Suprapubic skin (tissue), 4 donors: ENCODE data around the gene ACER3. TPM values are rescaled to one million over a fixed set of nuclear protein-coding genes. Genes with fewer than 3 reads are reported as not detected.

ENCODE experiments used
- DNase-seq, 2 donors: peaks; one replicate each; pipeline ENCODE4 v3.0.0-alpha.2; 2019; ENCODE audit warnings: low spot score in 2 of 2
- H3K27ac ChIP-seq: fragments of 200-600 bp; sonication (generic); one replicate; pipeline ENCODE4 v1.5.1; 2019
- H3K27me3 ChIP-seq: fragments of 200-600 bp; sonication (generic); one replicate; pipeline ENCODE4 v1.5.1; 2019
- H3K36me3 ChIP-seq: fragments of 200-600 bp; sonication (generic); one replicate; pipeline ENCODE4 v1.5.1; 2019
- H3K4me1 ChIP-seq: fragments of 200-600 bp; sonication (generic); one replicate; pipeline ENCODE4 v1.5.1; 2019
- H3K4me3 ChIP-seq: fragments of 200-600 bp; sonication (generic); one replicate; pipeline ENCODE4 v1.5.1; 2019; ENCODE audit warnings: mild to moderate bottlenecking
- H3K9me3 ChIP-seq: fragments of 200-600 bp; sonication (generic); one replicate; pipeline ENCODE4 v1.5.1; 2019
- EP300 ChIP-seq: sonication (generic); formaldehyde crosslinking; IDR thresholded peaks from one replicate; pipeline ENCODE4 v1.6.1; 2017; ENCODE audit warnings: antibody characterized with exemption
- POLR2A ChIP-seq, 2 donors: fragments of 450-650 bp; IDR thresholded peaks; one replicate each; pipeline ENCODE4 v1.6.1; 2017; ENCODE audit warnings: antibody characterized with exemption in 2 of 2, mild to moderate bottlenecking in 2 of 2, moderate library complexity in 2 of 2
- POLR2AphosphoS5 ChIP-seq, 3 donors: sonication (generic); formaldehyde crosslinking; IDR thresholded peaks; one replicate each; pipeline ENCODE4 v1.6.1; 2017; ENCODE audit warnings: antibody characterized with exemption in 3 of 3
- WGBS: methylation state at CpG from one replicate; pipeline ENCODE4 v1.1.5; 2018; 5-methylcytosine and 5-hydroxymethylcytosine counted together
- total RNA-seq, 4 donors: library from RNA; depleted of rRNA; stranded (reverse); fragments of >200 nt; gene quantifications; one replicate each; pipeline ENCODE4 v1.1.0, GENCODE V29; 2016
- TF ChIP-seq, protein P1 (sequence below), 2 donors: fragments of 200-600 bp in 1 of 2; fragments of 450-650 bp in 1 of 2; sonication (generic) in 1 of 2; IDR thresholded peaks; one replicate each; pipeline ENCODE4 v1.5.1; 2016 to 2019; ENCODE audit warnings: antibody characterized with exemption in 2 of 2, mild to moderate bottlenecking in 1 of 2, moderate library complexity in 1 of 2

The ACER3 gene
- total RNA-seq, 4 donors from 2014 or later: 8.9 to 10.1 (median 9.5) TPM

DNA sequence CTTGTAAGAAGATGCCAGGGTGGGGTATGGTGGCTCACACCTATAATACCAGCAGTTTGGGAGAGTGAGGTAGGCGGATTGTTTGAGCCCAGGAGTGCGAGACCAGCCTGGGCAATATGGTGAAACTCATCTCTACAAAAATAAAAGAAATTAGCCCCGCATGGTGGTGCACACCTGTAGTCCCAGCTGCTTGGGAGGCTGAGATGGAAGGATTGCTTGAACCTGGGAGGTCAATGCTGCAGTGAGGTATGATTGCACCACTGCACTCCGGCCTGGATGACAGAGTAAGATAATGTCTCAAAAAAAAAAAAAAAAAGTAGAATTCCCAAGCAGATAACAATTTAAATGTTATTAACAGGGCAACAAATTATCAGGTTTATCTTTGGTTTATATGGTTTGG, 20.2 kb downstream of the ACER3 start:
- Histone ChIP-seq H3K27ac (no peak overlapping the region), H3K27me3 (no peaks in the 10 kb centered on the region), H3K9me3 (no peaks in the 10 kb centered on the region), H3K36me3 (no peaks in the 10 kb centered on the region), H3K4me3 (no peak overlapping the region), H3K4me1 (peaks cover 3% of the 10 kb centered on the region)
- TF ChIP-seq POLR2AphosphoS5 (IDR thresholded peaks at IDR 0.05) (no peak), POLR2A (IDR thresholded peaks at IDR 0.05) (no peak), EP300 (no peak)
- TF ChIP-seq, protein P1, sequence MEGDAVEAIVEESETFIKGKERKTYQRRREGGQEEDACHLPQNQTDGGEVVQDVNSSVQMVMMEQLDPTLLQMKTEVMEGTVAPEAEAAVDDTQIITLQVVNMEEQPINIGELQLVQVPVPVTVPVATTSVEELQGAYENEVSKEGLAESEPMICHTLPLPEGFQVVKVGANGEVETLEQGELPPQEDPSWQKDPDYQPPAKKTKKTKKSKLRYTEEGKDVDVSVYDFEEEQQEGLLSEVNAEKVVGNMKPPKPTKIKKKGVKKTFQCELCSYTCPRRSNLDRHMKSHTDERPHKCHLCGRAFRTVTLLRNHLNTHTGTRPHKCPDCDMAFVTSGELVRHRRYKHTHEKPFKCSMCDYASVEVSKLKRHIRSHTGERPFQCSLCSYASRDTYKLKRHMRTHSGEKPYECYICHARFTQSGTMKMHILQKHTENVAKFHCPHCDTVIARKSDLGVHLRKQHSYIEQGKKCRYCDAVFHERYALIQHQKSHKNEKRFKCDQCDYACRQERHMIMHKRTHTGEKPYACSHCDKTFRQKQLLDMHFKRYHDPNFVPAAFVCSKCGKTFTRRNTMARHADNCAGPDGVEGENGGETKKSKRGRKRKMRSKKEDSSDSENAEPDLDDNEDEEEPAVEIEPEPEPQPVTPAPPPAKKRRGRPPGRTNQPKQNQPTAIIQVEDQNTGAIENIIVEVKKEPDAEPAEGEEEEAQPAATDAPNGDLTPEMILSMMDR (IDR thresholded peaks at IDR 0.05): no peak
- DNase-seq: no peak
- 97% methylated on average over 4 of the region's 4 CpGs for WGBS

DNA sequence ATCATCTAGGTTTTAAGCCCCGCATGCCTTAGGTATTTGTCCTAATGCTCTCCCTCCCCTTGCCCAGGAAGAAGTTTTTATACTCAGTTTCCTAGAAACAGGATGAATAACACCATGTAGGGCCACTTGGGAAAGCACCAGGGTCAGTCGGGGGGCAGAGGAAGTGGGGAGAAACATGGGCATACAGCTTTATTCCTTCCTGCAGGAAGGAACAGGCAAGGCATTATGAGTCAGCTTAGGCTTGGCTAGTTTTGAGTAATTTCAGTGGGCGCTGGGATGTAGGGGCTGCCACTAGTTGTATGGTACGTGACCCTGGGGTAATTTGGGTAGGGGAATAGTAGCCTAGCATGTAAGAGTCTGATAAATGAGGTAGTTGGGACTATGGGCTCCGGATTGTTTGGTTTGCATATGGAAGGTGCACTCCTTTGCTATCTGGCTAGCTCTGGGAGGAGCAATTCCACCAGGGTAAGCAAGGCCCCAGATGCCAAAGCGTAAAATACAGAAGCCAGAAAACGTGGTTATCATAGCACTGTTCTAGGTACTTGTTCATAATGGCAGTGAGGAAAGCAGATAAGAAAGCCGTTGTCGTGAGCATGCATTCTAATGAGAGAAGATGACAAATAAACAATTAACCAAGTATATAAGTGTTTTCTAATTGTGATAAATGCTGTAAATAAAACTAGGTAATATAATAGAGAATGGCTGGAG, 24.8 kb downstream of the ACER3 start:
- 82% methylated on average over 9 of the region's 9 CpGs for WGBS
- Histone ChIP-seq H3K36me3 (no peaks in the 10 kb centered on the region), H3K4me1 (no peaks in the 10 kb centered on the region), H3K27ac (no peak overlapping the region), H3K9me3 (no peaks in the 10 kb centered on the region), H3K27me3 (no peaks in the 10 kb centered on the region), H3K4me3 (no peak overlapping the region)
- no peak for DNase-seq
- TF ChIP-seq, protein P1 (IDR thresholded peaks at IDR 0.05): no peak
- no peak for TF ChIP-seq EP300
- no peak for TF ChIP-seq POLR2A (IDR thresholded peaks at IDR 0.05)
- no peak for TF ChIP-seq POLR2AphosphoS5 (IDR thresholded peaks at IDR 0.05)

GRCh38 chr11:76888989-76889388, 28.3 kb downstream of the ACER3 start:
- DNase-seq: no peak
- TF ChIP-seq, protein P1 (IDR thresholded peaks at IDR 0.05): no peak
- TF ChIP-seq POLR2AphosphoS5 (IDR thresholded peaks at IDR 0.05): no peak
- no peak for TF ChIP-seq POLR2A (IDR thresholded peaks at IDR 0.05)
- no peak for TF ChIP-seq EP300
- H3K4me3 ChIP-seq: no peak overlapping the region
- no peaks in the 10 kb centered on the region for H3K9me3 ChIP-seq
- no peak overlapping the region for H3K27ac ChIP-seq
- no peaks in the 10 kb centered on the region for H3K36me3 ChIP-seq
- H3K27me3 ChIP-seq: no peaks in the 10 kb centered on the region
- WGBS: 82% methylated on average over 1 of the region's 1 CpG
- H3K4me1 ChIP-seq: no peaks in the 10 kb centered on the region

- 53% methylated on average over 1 of the region's 1 CpG for WGBS
- Histone ChIP-seq H3K27me3 (no peaks in the 10 kb centered on the region), H3K4me1 (no peaks in the 10 kb centered on the region), H3K36me3 (no peaks in the 10 kb centered on the region), H3K27ac (no peak overlapping the region), H3K4me3 (no peak overlapping the region), H3K9me3 (no peaks in the 10 kb centered on the region)
- no peak for DNase-seq
- TF ChIP-seq, protein P1 (IDR thresholded peaks at IDR 0.05): no peak
- TF ChIP-seq POLR2AphosphoS5 (IDR thresholded peaks at IDR 0.05) (no peak), POLR2A (IDR thresholded peaks at IDR 0.05) (no peak), EP300 (no peak)
Observed at GRCh38 chr11:76889411-76889975, 28.8 kb downstream of the ACER3 start.

- no peaks in the 10 kb centered on the region for H3K36me3 ChIP-seq
- no peaks in the 10 kb centered on the region for H3K27me3 ChIP-seq
- WGBS: 90% methylated on average over 3 of the region's 3 CpGs
- no peaks in the 10 kb centered on the region for H3K9me3 ChIP-seq
- no peaks in the 10 kb centered on the region for H3K4me1 ChIP-seq
- TF ChIP-seq, protein P1 (IDR thresholded peaks at IDR 0.05): no peak
- TF ChIP-seq POLR2A (IDR thresholded peaks at IDR 0.05) (no peak), EP300 (no peak), POLR2AphosphoS5 (IDR thresholded peaks at IDR 0.05) (no peak)
- no peak for DNase-seq
- no peak overlapping the region for H3K4me3 ChIP-seq
- H3K27ac ChIP-seq: no peak overlapping the region
Observed at GRCh38 chr11:76890329-76890728, 29.6 kb downstream of the ACER3 start.
